ENCODE measurements around the gene ADGRV1. TPM values are rescaled to one million over a fixed set of nuclear protein-coding genes. Genes with fewer than 3 reads are reported as not detected.

The ADGRV1 gene
- polyA plus RNA-seq, 3 donors: 0.18 to 0.33 TPM; not detected in 1

DNA sequence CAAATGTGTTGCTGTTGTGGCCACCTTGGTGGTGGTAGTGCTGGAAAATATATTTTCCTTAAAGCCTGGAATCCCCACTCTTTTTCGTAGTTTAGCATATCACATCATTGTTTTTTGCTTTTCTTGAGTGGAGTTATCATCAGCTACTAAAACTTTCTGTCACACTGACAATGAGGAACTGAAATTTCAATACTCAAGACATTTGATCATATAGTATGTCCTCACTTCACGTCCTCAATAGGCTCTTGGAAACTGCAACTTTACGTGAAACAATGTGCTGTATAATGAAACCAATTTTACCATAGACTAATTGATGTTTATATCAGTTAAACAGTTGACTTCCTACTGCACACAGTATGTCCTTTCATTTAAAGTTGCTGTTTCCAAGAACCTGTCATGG lies 265.8 kb downstream of the ADGRV1 start:
- no peaks in the 10 kb centered on the region for H3K4me1 ChIP-seq (ENCODE audit: control insufficient read depth in 1 of 2, insufficient read depth in 2 of 2, low read length in 2 of 2)
- no peaks in the 10 kb centered on the region for H3K36me3 Mint-ChIP-seq
- no peak for DNase-seq
- H3K9me3 ChIP-seq (replicated peaks in 1 of 2; ENCODE audit: control insufficient read depth in 1 of 2, insufficient read depth in 1 of 2, low read length in 2 of 2): no peaks in the 10 kb centered on the region
- peaks cover 0 to 12% (median 7%) of the 10 kb centered on the region in 7 donors for H3K9me3 Mint-ChIP-seq
- no CpG with 5 or more reads among the region's 3 CpGs for WGBS (ENCODE audit: insufficient coverage)
- H3K4me2 ChIP-seq (replicated peaks; ENCODE audit: extremely low read depth, low read length, poor library complexity, severe bottlenecking): no peak overlapping the region
- no peak overlapping the region for H3K9ac ChIP-seq (ENCODE audit: insufficient read depth, low read length, poor library complexity, severe bottlenecking)
- intact Hi-C loops (cut with micrococcal nuclease): no loop called here
- H3K27me3 Mint-ChIP-seq (ENCODE audit: low read depth in 3 of 3): peaks cover 0 to 2% (median 2%) of the 10 kb centered on the region in 3 donors
- H3K4me1 Mint-ChIP-seq: no peaks in the 10 kb centered on the region
- no peaks in the 10 kb centered on the region for H3K27me3 ChIP-seq (ENCODE audit: control insufficient read depth in 2 of 2, insufficient read depth in 2 of 2, low read length in 2 of 2)
- H3K79me2 ChIP-seq (ENCODE audit: insufficient read depth, low read length): no peaks in the 10 kb centered on the region
- no peaks in the 10 kb centered on the region for H3K36me3 ChIP-seq (replicated peaks in 1 of 2; ENCODE audit: control insufficient read depth in 1 of 2, insufficient read depth in 2 of 2, low read length in 2 of 2)
- TF ChIP-seq, protein P1, sequence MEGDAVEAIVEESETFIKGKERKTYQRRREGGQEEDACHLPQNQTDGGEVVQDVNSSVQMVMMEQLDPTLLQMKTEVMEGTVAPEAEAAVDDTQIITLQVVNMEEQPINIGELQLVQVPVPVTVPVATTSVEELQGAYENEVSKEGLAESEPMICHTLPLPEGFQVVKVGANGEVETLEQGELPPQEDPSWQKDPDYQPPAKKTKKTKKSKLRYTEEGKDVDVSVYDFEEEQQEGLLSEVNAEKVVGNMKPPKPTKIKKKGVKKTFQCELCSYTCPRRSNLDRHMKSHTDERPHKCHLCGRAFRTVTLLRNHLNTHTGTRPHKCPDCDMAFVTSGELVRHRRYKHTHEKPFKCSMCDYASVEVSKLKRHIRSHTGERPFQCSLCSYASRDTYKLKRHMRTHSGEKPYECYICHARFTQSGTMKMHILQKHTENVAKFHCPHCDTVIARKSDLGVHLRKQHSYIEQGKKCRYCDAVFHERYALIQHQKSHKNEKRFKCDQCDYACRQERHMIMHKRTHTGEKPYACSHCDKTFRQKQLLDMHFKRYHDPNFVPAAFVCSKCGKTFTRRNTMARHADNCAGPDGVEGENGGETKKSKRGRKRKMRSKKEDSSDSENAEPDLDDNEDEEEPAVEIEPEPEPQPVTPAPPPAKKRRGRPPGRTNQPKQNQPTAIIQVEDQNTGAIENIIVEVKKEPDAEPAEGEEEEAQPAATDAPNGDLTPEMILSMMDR (IDR thresholded peaks at IDR 0.05): no peak
- no peak overlapping the region for H2AFZ ChIP-seq (ENCODE audit: insufficient read depth, low read depth, low read length, poor library complexity, severe bottlenecking)
- H3K27ac Mint-ChIP-seq: no peak overlapping the region
- no peaks in the 10 kb centered on the region for H4K20me1 ChIP-seq (ENCODE audit: insufficient read depth, low read length)
- H3K4me3 Mint-ChIP-seq: no peak overlapping the region
- H3K27ac ChIP-seq (ENCODE audit: low read depth in 1 of 2, low read length in 2 of 2): no peak overlapping the region
- no peak overlapping the region for H3K4me3 ChIP-seq (replicated peaks in 1 of 3; ENCODE audit: low read depth in 2 of 3, low read length in 3 of 3)

GRCh38 chr5:90830058-90830457 lies 271.5 kb downstream of the ADGRV1 start:
- no peaks in the 10 kb centered on the region for H3K4me1 Mint-ChIP-seq

More at GRCh38 chr5:90830058-90830457, 271.5 kb downstream of the ADGRV1 start:
- WGBS (ENCODE audit: insufficient coverage): no CpG with 5 or more reads among the region's 3 CpGs
- no peak overlapping the region for H3K27ac Mint-ChIP-seq
- intact Hi-C loops (cut with micrococcal nuclease): no loop called here
- peaks cover 0 to 3% (median 0%) of the 10 kb centered on the region in 7 donors for H3K9me3 Mint-ChIP-seq
- H3K4me3 Mint-ChIP-seq: no peak overlapping the region
- Histone ChIP-seq H4K20me1 (ENCODE audit: insufficient read depth, low read length) (no peaks in the 10 kb centered on the region), H3K4me3 (replicated peaks in 1 of 3; ENCODE audit: low read depth in 2 of 3, low read length in 3 of 3) (no peak overlapping the region), H3K9me3 (replicated peaks in 1 of 2; ENCODE audit: control insufficient read depth in 1 of 2, insufficient read depth in 1 of 2, low read length in 2 of 2) (no peaks in the 10 kb centered on the region), H3K27ac (ENCODE audit: low read depth in 1 of 2, low read length in 2 of 2) (no peak overlapping the region), H2AFZ (ENCODE audit: insufficient read depth, low read depth, low read length, poor library complexity, severe bottlenecking) (no peak overlapping the region), H3K4me1 (ENCODE audit: control insufficient read depth in 1 of 2, insufficient read depth in 2 of 2, low read length in 2 of 2) (no peaks in the 10 kb centered on the region), H3K36me3 (replicated peaks in 1 of 2; ENCODE audit: control insufficient read depth in 1 of 2, insufficient read depth in 2 of 2, low read length in 2 of 2) (no peaks in the 10 kb centered on the region), H3K4me2 (replicated peaks; ENCODE audit: extremely low read depth, low read length, poor library complexity, severe bottlenecking) (no peak overlapping the region), H3K79me2 (ENCODE audit: insufficient read depth, low read length) (no peaks in the 10 kb centered on the region), H3K9ac (ENCODE audit: insufficient read depth, low read length, poor library complexity, severe bottlenecking) (no peak overlapping the region), H3K27me3 (ENCODE audit: control insufficient read depth in 2 of 2, insufficient read depth in 2 of 2, low read length in 2 of 2) (no peaks in the 10 kb centered on the region)
- DNase-seq: no peak
- TF ChIP-seq, protein P1 (IDR thresholded peaks at IDR 0.05): no peak
- H3K36me3 Mint-ChIP-seq: no peaks in the 10 kb centered on the region
- H3K27me3 Mint-ChIP-seq (ENCODE audit: low read depth in 3 of 3): peaks cover 0 to 1% (median 0%) of the 10 kb centered on the region in 3 donors

Data from CD14-positive monocyte (primary cell).